BJ (cell line): ENCODE measurements around the gene PON1. TPM values are rescaled to one million over a fixed set of nuclear protein-coding genes. Genes with fewer than 3 reads are reported as not detected.

Source experiments
- CTCF ChIA-PET: fragments of 350-600 bp; formaldehyde crosslinking; extraction: SDS; loops from one replicate; lab custom pipeline; 2021; ENCODE audit warnings: antibody characterized with exemption, inconsistent platforms; lab: Yijun Ruan, JAX
- POLR2A ChIA-PET: fragments of 300-600 bp; sonication (Branson Sonifier 250); formaldehyde crosslinking; extraction: SDS; loops from one replicate; lab custom pipeline; 2021; ENCODE audit warnings: antibody characterized with exemption; lab: Charles Lee
- DNase-seq: peaks from one replicate; pipeline ENCODE4 v3.0.0-alpha.2; 2011; ENCODE audit warnings: low read depth
- H3K27me3 ChIP-seq: 2 replicates; pipeline ENCODE4 v1.6.0; 2011; ENCODE audit warnings: low read length; ENCODE audit not compliant: control insufficient read depth, insufficient read depth
- H3K36me3 ChIP-seq: 2 replicates; pipeline ENCODE4 v1.5.1; 2011; ENCODE audit warnings: low read length; ENCODE audit not compliant: control insufficient read depth, insufficient read depth
- H3K4me3 ChIP-seq: 2 replicates; pipeline ENCODE4 v1.5.1; 2011; ENCODE audit warnings: low read depth, mild to moderate bottlenecking, control low read depth, low read length
- CTCF ChIP-seq: IDR thresholded peaks from 2 replicates; pipeline ENCODE4 v1.5.1; 2011; ENCODE audit warnings: low read depth, mild to moderate bottlenecking, control low read depth, inconsistent platforms, low read length, moderate library complexity; ENCODE audit not compliant: insufficient read depth
- polyA plus RNA-seq: library from polyadenylated mRNA; depleted of rRNA; stranded (reverse); fragments of >200 nt; gene quantifications from 2 replicates; pipeline ENCODE4 v1.2.3, GENCODE V29; 2011

The PON1 gene
- polyA plus RNA-seq, 1 experiment = not detected

DNA sequence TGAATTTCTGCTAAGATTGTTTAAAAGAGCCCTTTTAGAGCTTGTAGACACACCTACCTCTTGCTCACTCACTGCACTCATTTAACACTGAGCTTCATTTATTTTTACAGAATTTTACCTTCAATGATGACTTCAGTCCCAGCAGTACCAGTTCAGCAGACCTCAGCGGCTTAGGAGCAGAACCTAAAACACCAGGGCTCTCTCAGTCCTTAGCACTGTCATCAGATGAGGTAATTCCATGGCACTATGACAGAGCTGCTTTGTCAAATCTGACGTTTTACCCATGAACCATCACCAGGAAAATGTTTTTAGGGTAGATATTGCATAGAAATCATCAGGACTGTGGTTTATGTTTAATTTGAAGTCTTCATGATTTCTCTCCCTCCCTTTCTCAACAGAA lies 38.2 kb downstream of the PON1 start:
- no peaks in the 10 kb centered on the region for H3K27me3 ChIP-seq
- CTCF ChIA-PET = no interaction called here
- no peak for DNase-seq
- no peaks in the 10 kb centered on the region for H3K36me3 ChIP-seq
- POLR2A ChIA-PET = no interaction called here
- no peak overlapping the region for H3K4me3 ChIP-seq
- no peak for TF ChIP-seq CTCF

DNA sequence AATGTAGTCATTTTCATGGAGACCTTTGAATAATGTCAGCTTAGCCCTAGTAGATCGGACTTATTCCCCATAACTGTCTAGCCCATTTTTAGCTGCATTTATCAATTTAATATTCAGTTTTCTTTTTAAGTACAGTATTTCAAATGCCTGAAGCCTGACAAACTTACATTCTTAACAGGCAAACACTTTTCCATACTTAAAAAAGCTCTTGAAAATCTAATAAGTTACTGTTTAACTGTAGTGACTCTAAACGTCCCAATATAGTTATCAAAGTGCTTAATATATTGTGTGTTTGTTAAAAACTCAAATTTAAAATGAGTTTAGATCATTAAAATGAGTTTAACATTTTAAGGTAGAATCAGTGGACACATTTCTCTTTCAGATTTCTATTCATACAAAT lies 44.9 kb downstream of the PON1 start:
- no peak for TF ChIP-seq CTCF
- Histone ChIP-seq H3K4me3 (no peak overlapping the region), H3K36me3 (no peaks in the 10 kb centered on the region), H3K27me3 (no peaks in the 10 kb centered on the region)
- ChIA-PET POLR2A (no interaction called here), CTCF (no interaction called here)
- DNase-seq = no peak

DNA sequence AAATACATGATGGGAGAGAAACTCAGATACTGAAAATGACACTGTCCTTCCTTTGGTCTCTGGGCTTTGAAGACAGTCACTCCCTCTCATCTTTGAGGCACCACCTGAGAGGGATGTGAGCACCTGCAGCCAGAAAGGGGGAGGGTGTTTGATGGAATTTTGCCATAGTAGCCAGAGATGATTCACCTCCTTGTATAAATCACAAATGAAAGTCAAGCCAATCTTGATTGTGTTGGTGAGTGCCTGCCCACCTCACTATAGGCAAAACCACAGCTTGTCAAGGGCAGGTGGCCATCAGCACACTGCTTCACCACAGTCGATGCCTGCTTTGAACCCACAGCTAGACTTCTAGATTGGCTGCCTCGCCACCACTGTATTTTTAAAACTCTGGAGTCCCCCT lies 48.2 kb downstream of the PON1 start:
- ChIA-PET POLR2A (no interaction called here), CTCF (no interaction called here)
- Histone ChIP-seq H3K36me3 (no peaks in the 10 kb centered on the region), H3K27me3 (no peaks in the 10 kb centered on the region), H3K4me3 (no peak overlapping the region)
- no peak for DNase-seq
- no peak for TF ChIP-seq CTCF

GRCh38 chr7:95269640-95270039 lies 54.7 kb downstream of the PON1 start:
- TF ChIP-seq CTCF = no peak
- ChIA-PET POLR2A (no interaction called here), CTCF (no interaction called here)
- DNase-seq = no peak
- H3K27me3 ChIP-seq = no peaks in the 10 kb centered on the region
- H3K36me3 ChIP-seq = no peaks in the 10 kb centered on the region
- no peak overlapping the region for H3K4me3 ChIP-seq

- ChIA-PET CTCF (interaction anchor here (1.2 kb wide), 1 partner anchor 7 kb away, joined by 3 read pairs; no protein-coding TSS in a partner anchor), POLR2A (no interaction called here)
- Histone ChIP-seq H3K4me3 (no peak overlapping the region), H3K27me3 (no peaks in the 10 kb centered on the region), H3K36me3 (no peaks in the 10 kb centered on the region)
- DNase-seq = no peak
- TF ChIP-seq CTCF = no peak
Observed at GRCh38 chr7:95267754-95268153, 56.6 kb downstream of the PON1 start.
